ENCODE data around the gene FOXRED2.
"Not testable (repeated sequence)": the region's sequence is repeated elsewhere in the genome, so short reads cannot be mapped to it uniquely, and the experiment has no call there.

The FOXRED2 gene

GRCh38 chr22:36469094-36469710 is 37.6 kb downstream of the FOXRED2 start:
- DNase-seq (ENCODE audit: low read depth): no peak

- DNase-seq (ENCODE audit: low read depth): no peak
Observed at GRCh38 chr22:36467946-36468345, 38.9 kb downstream of the FOXRED2 start.

GRCh38 chr22:36467042-36467810 is 39.6 kb downstream of the FOXRED2 start:
- no peak for DNase-seq (ENCODE audit: low read depth)

- no peak for DNase-seq (ENCODE audit: low read depth)
Observed at GRCh38 chr22:36466258-36466657, 40.6 kb downstream of the FOXRED2 start.

- DNase-seq (ENCODE audit: low read depth): no peak
Observed at GRCh38 chr22:36465232-36466021, 41.4 kb downstream of the FOXRED2 start.

GRCh38 chr22:36464715-36465231 is 42.1 kb downstream of the FOXRED2 start:
- no peak for DNase-seq (ENCODE audit: low read depth)

GRCh38 chr22:36463783-36464184 is 43.1 kb downstream of the FOXRED2 start:
- no peak for DNase-seq (ENCODE audit: low read depth)

GRCh38 chr22:36461665-36462649 is 44.9 kb downstream of the FOXRED2 start:
- no peak for DNase-seq (ENCODE audit: low read depth)

- no peak for DNase-seq (ENCODE audit: low read depth)
Observed at GRCh38 chr22:36460202-36460601, 46.6 kb downstream of the FOXRED2 start.

- DNase-seq (ENCODE audit: low read depth): no peak
Observed at GRCh38 chr22:36457688-36458450, 49.0 kb downstream of the FOXRED2 start.

- no peak for DNase-seq (ENCODE audit: low read depth)
Observed at GRCh38 chr22:36456464-36456845, 50.4 kb downstream of the FOXRED2 start.

GRCh38 chr22:36455571-36456463 is 51.0 kb downstream of the FOXRED2 start:
- DNase-seq (ENCODE audit: low read depth): no peak

- DNase-seq (ENCODE audit: low read depth): peak; percentile 90
Observed at GRCh38 chr22:36454916-36455570, 51.8 kb downstream of the FOXRED2 start.

- DNase-seq (ENCODE audit: low read depth): no peak
Observed at GRCh38 chr22:36453855-36454378, 52.9 kb downstream of the FOXRED2 start.

- DNase-seq (ENCODE audit: low read depth): not testable (repeated sequence)
Observed at GRCh38 chr22:36452978-36453607, 53.7 kb downstream of the FOXRED2 start.

GRCh38 chr22:36452250-36452977 is 54.4 kb downstream of the FOXRED2 start:
- DNase-seq (ENCODE audit: low read depth): no peak

GRCh38 chr22:36450923-36451322 is 55.9 kb downstream of the FOXRED2 start:
- not testable (repeated sequence) for DNase-seq (ENCODE audit: low read depth)
